Daoy (cell line): ENCODE data around the gene RDX. TPM values are rescaled to one million over a fixed set of nuclear protein-coding genes. Genes with fewer than 3 reads are reported as not detected.
"Not testable (repeated sequence)": the region's sequence is repeated elsewhere in the genome, so short reads cannot be mapped to it uniquely, and the experiment has no call there.

Experiments
- DNase-seq: peaks from one replicate; pipeline ENCODE4 v3.0.0-alpha.2; 2015; ENCODE audit warnings: low read depth
- total RNA-seq: library from RNA; depleted of rRNA; stranded (reverse); fragments of >200 nt; shearing (Covaris generic); gene quantifications from 2 replicates; pipeline ENCODE4 v1.2.3, GENCODE V29; 2014; rRNA removed

The RDX gene
- 62.9 and 120 TPM in 2 replicates for total RNA-seq

DNA sequence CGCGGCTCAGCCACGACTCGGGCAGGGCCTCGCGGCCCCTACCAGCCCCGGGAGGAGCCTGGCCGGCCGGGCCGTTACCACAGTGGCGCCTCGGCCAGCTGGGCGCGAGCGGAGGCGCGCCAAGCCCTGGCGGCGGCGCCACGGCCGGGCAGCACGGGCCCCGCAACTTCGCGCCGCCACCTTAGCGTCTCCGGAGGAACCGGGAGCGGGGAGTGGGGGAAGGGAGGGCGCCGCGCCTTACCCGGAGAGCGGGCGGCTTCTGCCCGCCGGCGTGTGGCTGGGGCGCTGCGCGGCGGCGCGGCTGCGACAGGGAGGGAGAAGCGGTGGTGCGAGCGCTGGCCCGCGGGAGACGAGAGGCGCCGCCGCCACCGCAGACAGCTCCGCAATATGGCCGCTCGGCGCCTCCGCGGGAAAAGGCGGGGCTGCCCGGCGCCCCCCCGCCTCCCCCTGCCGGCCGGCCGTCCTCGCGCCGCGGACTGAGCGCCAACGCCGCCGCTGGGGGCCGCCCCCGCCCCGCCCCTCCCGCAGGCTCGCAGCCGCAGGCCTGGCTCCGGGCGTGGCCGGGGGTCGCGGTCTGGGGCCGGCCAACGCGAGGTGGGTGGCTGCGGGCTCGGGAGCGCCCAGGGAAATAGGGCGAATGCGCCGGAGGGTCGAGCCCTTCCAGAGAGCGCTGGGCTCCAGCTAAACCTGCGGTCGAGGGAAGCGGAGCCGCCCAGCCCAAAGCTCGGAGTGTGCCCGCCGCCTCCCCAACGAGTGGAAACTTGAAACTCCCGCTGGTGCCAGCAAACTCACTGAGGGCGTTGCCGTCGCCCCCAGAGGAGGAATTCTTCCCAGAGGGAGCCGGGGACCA lies at the start of gene RDX:
TSS of gene RDX (minus strand) at position 389 of the 850 bp plus-strand sequence. CDS start 16,922 bp downstream, outside the sequence.
- DNase-seq = peak; percentile 92

- no peak for DNase-seq
These were observed 49.3 kb upstream of the RDX start for GRCh38 chr11:110345743-110346142.

DNA sequence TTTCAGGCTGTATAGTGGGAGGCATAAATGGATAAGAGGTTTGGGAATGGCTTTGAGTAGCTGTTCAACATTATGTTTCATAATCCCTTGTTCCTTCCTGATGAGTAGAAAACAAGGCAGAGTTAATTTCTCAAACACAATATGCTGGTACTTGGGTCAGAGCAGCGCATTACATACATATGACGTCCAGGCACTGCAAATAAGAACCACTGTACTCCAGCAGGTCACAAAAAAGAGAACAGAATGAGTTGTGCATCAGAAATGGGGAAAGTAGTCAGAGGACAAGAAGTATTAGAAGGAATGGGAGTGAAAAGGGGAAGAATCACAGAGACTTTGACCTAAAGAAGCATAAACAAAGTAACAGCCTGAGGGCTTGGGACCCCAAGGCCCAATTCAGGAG lies 44.0 kb upstream of the RDX start:
- no peak for DNase-seq

DNA sequence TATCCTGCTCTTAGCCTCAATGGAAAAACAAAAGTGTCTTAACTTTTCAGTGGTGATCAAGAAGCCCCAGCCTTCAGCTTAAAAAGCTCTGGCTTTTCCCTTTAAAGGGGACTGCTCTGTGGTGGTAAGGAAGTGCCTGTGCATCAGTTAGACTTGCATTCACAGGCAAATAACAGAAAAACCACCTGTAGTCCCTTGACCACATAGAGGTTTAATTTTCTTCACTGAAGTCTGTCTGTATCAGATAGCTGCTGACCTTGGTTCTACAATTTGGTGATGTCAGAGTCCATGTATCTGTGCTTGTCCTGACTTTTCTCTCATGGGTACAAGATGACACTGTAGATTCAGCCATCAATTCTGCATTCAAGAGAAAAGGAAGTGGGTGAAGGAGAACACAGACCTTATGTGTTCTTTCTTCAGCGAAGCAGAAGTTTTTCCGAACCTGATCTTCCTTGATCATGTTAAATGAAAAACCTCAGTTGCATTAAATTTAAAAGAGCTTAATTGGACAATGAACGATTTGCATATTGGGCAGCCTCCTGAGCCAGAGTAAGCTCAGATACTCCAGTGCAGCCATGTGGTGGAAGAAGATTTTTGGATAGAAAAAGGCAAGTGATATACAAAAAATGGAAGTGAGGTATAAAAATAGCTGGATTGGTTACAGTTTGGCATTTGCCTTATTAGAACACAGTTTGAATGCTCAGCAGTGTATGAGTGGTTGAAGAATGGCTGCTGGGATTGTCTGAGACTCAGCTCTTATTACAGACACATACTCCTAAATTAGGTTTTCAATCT lies 43.2 kb upstream of the RDX start:
- no peak for DNase-seq

DNA sequence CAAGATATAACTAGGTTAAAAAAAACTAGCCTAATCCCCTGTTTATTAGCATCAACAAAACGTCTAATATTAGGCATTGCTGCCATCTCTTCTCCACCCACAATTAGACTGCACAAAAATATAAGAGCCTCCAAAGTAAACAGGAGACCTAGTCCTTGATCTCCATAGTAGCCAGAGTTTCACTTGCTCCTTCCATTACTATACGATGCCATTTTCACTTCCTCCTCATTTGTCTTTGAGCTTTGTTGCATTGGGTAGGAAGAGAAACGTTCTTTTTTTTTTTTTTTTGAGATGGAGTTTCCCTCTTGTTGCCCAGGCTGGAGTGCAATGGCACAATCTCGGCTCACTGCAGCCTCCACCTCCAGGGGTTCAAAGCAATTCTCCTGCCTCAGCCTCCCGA lies 42.3 kb upstream of the RDX start:
- DNase-seq = no peak

DNA sequence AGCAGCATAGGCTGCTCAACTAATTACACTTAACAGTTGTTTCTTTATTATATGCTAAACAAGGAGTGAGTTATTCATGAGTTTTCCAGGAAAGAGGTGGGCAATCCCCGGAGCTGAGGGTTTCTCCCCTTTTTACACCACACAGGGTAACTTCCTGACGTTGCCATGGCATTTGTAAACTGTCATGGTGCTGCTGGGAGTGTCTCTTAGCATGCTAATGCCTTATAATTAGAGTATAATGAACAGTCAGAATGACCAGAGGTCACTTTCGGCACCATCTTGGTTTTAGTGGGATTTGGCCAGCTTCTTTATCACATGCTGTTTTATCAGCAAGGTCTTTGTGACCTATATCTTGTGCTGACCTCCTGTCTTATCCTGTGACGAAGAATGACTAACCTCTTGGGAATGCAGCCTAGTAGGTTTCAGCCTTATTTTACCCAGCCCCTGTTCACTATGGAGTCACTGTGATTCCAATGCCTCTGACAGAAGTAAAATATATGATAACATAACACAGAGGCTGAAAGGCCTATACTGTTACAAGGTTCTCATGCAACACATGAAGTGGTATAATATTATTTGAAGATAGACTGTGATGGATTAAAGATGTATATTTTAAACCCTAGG lies 41.3 kb upstream of the RDX start:
- DNase-seq = peak; percentile 74

DNA sequence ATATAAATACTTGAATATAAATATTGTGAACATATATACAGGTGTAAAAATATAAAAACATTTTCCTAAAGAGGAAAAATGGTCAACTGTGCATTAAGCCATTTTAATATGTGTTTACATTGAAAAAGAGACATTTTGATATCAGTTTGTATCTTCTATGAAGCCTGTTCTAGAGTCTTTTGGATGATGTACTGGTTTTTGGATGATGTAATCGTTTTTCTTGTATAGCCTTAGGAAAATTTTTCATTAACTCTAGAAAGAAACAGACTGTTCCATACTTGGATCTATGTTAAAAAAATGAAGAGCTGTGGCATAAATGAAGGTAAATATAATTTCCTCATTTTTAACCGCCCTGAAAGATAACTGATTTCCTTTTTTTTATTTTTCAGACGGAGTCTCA lies 39.6 kb upstream of the RDX start:
- DNase-seq = no peak

GRCh38 chr11:110335358-110335757 lies 38.9 kb upstream of the RDX start:
- no peak for DNase-seq

- DNase-seq = no peak
These were observed 35.2 kb upstream of the RDX start for GRCh38 chr11:110331626-110332025.

DNA sequence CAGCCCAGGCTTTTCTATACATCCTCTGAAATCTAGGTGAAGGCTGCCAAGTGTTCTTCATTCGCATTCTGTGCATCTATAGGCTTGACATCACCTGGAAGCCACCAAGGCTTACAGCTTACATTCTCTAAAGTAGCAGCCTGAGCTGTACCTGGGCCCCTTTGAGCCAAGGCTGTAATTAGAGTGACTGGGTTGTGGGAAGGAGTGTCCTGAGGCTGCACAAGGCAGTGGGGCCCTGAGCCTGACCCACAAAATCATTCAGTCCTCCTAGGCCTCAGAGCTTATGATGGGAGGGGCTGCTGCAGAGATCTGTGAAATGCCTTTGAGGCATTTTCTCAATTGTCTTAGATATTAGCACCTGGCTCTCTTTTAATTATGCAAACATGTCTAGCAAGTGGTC lies 33.0 kb upstream of the RDX start:
- DNase-seq = no peak

DNA sequence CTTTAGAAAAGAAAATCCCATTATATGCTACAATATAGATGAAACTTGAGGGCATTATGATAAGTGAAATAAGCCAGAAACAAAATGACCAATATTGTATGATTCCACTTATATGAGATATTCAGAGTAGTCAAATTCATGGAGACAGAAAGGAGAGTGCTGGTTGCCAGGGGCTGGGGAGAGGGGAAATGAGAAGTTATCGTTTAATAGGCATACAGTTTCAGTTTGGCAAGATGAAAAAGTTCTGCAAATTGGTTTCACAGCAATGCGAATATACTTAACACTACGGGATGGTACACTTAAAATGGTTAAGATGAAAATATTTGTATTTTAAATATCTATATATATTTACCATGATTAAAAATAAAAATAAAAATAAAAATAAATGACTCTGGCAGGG lies 31.1 kb upstream of the RDX start:
- no peak for DNase-seq

DNA sequence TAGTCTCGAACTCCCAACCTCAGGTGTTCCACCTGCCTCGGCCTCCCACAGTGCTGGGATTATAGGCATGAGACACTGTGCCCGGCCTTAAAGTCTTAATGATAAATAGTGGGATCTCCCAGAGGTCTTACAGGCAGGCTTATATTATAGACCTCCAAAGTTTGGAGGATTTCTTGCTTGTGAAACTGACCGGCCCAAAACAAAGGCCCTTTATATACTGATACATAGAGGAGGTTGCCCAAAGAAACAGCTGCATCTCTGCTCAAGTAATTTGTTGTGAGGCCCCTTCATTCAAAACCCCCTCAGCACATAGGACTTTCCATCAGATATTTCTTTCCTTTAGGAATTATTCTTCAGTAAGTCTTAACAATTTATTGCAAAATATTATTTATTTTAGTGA lies 27.4 kb upstream of the RDX start:
- no peak for DNase-seq

DNA sequence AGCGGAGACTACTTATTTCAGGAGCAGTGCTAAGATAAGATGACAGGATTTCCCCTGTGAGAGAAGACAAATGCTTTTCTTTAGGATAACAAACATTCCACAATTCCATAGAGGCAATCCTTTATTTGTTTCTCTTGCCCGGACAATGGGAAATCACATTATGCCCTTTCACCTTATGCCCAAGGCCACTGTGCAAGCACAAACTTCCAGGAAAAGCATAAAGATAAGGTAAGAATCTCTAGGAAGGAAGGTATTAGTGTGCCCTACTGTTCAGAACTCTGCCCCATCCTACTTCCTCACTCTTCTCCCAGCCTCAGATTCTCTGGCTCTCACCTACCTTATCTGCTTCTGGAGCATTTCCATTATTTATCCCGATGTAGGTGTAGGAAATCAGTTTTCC lies 23.1 kb upstream of the RDX start:
- no peak for DNase-seq

DNA sequence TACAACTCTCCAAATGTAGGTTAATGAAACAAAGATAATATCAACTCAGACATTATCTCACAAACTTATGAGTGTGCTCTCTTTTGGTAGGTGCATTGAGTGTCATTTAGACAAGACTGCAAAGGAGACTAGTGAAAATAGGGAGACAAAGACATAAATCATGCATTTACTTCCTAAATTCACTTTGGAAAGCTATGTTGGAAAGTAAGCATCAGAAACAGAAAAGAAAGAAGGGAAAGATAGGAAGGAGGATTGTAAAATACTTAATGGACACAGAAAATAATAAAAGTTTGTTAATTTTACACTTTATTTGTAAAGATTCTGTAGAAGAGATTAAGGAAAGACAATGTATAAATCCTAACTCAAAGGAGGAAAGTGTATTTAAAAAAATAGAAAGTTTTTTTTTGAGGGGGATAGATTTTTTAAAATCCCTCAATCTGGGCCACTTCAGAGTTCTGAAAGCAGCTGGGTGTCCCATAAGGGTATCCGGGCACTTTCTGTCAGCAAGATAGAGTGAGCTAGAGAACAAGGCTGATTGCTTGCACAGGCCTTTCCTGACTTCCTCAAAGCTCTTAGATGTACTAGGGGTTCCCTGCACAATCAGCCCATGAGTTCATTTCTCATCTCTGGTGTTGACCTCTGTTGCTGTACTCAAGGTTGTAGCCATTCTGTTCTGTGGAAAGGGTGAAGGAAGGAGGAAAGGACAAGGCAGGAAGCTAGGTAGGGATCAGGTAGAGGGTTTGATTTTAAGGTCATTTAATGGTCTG lies 22.4 kb upstream of the RDX start:
- no peak for DNase-seq

DNA sequence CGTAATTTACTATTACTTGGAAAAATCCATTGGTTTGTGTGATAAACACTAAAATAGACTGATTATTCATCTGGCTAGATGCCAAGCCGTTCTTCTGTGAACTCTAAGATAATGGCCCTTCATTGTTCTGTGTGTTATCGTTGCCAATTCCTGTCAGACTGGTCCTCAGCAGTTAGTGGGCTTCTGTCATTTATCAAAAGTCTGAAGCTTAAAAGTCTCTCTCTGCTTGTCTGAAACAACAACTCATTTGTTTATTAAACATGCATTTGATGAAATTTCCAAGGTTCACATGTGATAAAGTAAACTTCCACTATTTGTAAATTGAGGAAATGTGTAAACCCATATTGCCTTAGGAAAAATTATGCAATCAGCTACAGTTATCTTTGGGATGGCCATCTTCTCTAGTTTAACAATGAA lies 21.1 kb upstream of the RDX start:
- DNase-seq = no peak

DNA sequence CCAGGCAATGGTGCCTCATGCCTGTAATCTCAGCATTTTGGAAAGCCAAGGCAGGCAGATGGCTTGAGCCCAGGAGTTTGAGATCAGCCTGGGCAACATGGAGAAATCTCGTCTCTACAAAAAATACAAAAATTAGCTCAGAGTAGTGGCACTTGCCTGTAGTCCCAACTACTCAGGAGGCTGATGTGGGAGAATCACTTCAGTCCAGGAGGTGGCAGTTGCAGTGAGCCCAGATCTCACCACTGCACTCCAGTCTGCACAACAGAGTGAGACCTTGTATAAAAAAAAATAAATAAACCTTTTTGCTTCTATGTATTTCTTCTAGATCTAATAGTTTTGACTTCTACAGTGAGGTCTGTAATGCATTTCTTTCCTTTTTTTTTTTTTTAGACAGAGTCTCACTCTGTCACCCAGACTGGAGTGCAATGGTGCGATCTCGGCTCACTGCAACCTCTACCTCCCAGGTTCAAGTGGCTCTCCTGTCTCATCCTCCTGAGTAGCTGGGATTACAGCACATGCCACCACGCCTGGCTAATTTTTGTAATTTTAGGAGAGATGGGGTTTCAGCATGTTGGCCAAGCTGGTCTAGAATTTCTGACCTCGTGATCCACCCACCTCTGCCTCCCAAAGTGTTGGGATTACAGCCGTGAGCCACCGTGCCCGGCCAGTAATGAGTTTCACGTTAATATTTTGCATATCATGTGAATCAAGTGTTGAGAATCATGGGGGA lies 18.1 kb upstream of the RDX start:
- no peak for DNase-seq

GRCh38 chr11:110312670-110313069 lies 16.3 kb upstream of the RDX start:
- DNase-seq = no peak

DNA sequence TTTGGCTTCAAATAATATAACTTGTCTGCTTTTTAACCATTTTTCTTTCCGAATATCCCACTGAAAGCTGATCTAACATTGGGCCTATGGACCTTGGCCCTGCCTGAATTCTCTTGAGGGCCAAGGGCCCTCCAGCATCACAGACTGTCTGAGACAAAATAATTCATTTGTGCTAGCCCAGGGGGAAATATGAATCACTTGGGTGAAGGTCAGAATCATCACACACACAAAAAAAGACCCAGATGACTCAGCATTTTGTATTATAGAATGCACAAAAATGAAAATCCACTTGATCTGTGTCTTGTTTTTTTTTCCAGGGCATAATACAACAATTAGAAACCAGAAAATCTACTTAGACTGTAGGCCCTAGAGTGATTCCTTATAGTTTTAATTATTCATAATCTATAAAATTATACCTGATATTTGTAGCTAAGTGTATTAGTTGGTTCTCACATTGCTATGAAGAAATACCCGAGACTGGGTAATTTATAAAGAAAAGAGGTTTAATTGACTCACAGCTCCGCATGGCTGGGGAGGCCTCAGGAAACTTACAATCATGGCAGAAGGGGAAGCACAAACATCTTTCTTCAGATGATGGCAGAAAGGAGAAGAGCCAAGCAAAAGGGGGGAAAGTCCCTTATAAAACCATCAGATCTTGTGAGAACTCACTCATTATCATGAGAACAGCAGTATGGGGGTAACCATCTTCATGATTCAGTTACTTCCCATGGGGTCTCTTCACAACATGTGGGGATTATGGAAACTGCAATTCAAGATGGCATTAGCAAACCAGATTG lies 15.6 kb upstream of the RDX start:
- DNase-seq = peak; percentile 26

DNA sequence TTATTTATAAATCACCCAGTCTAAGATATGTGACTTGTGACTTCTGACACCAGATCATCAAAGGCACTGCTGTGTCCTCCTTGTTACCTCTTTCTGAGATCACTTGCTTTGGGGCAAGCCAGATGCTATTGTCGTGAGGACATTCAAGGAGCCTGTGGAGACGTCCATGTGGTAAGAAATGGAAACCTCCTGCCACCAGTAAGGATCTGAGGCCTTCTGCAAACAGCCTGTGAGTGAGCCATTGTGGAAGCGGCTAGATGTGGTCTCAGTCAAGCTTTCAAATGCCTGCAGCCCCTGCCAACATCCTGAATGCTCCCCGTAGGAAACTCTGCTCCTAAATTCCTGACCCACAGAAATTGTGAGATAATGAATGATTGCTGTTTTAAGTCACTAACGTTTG lies 11.7 kb upstream of the RDX start:
- DNase-seq = no peak

- not testable (repeated sequence) for DNase-seq
These were observed 9.6 kb upstream of the RDX start for GRCh38 chr11:110306019-110306388.
